Neutrophil (primary cell): ENCODE results near the gene TLN1.

Source experiments
- H3K27ac ChIP-seq: fragments of 200-600 bp; sonication (generic); 2 replicates; pipeline ENCODE4 v1.5.1; 2016; ENCODE audit warnings: mild to moderate bottlenecking, moderate library complexity
- H3K27me3 ChIP-seq: fragments of 200-600 bp; sonication (generic); 2 replicates; pipeline ENCODE4 v1.6.0; 2016; ENCODE audit warnings: mild to moderate bottlenecking
- H3K36me3 ChIP-seq: fragments of 200-600 bp; sonication (generic); 2 replicates; pipeline ENCODE4 v1.5.1; 2017
- H3K4me1 ChIP-seq, 2 experiments: fragments of 200-600 bp in 1 of 2; sonication (generic) in 1 of 2; 1 replicate in 1 of 2; 2 replicates in 1 of 2; pipeline versions ENCODE4 v1.5.1 to v1.6.1; 2013 to 2016; ENCODE audit warnings: low read depth in 1 of 2, low read length in 1 of 2, mild to moderate bottlenecking in 1 of 2, moderate library complexity in 1 of 2; ENCODE audit not compliant: control insufficient read depth in 1 of 2, insufficient read depth in 1 of 2
- H3K4me3 ChIP-seq, 2 experiments: fragments of 200-600 bp in 1 of 2; sonication (generic) in 1 of 2; 1 replicate in 1 of 2; 2 replicates in 1 of 2; pipeline ENCODE4 v1.5.1; 2013 to 2016; ENCODE audit warnings: low read depth in 1 of 2, low read length in 1 of 2, mild to moderate bottlenecking in 1 of 2, moderate library complexity in 1 of 2
- H3K9me3 ChIP-seq: fragments of 200-600 bp; sonication (generic); 2 replicates; pipeline ENCODE4 v1.5.1; 2016
- CTCF ChIP-seq: fragments of 200-600 bp; sonication (generic); IDR thresholded peaks from 2 replicates; pipeline ENCODE4 v1.5.1; 2016; ENCODE audit warnings: antibody characterized with exemption

Gene TLN1

DNA sequence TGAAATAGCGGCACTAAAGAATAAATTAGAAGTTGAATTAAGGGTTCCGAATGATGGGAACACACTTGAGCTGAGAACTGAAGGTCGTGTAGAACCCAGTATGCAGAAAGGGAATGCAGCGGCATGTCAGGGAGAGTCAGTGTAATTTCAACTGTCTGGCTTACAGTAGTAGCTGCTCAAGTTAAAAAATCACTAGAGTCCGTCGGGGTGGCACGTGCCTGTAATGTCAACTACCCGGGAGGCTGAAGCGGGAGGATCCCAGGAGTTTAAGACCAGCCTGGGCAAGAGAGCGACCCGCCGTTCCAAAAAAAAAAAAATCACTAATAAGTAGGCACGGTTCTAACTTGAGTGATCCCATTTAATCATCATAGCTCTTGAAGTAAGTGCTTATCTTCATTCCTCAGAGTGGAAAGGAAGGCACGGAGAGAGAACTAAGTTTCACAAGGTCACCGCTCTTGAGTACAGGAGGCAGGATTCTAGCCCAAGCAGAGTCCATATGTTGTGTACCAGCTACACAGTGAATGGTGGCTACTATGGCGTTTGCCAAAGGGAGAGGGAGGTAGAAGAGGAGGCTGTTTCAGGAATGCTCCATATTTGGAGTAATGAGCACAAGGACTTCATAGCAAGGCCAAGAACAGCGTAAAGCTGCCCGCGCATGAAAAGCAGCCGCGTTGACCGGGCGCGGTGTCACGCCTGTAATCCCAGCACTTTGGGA lies 75.0 kb downstream of the TLN1 start:
- TF ChIP-seq CTCF, result no peak
- peak overlapping the region; percentile 87 for H3K27ac ChIP-seq
- no peaks in the 10 kb centered on the region for H3K36me3 ChIP-seq
- H3K4me3 ChIP-seq, result peak overlapping the region; percentile 86 to 87
- peaks cover 26 to 29% of the 10 kb centered on the region in 2 experiments for H3K4me1 ChIP-seq
- no peaks in the 10 kb centered on the region for H3K27me3 ChIP-seq
- no peaks in the 10 kb centered on the region for H3K9me3 ChIP-seq

- H3K27ac ChIP-seq, result no peak overlapping the region
- no peaks in the 10 kb centered on the region for H3K9me3 ChIP-seq
- no peak overlapping the region for H3K4me3 ChIP-seq
- TF ChIP-seq CTCF, result no peak
- no peaks in the 10 kb centered on the region for H3K36me3 ChIP-seq
- H3K4me1 ChIP-seq, result peaks cover 26 to 29% of the 10 kb centered on the region in 2 experiments
- H3K27me3 ChIP-seq, result no peaks in the 10 kb centered on the region
Observed at GRCh38 chr9:35656348-35656747, 75.6 kb downstream of the TLN1 start.

- H3K36me3 ChIP-seq, result no peaks in the 10 kb centered on the region
- peaks cover 19 to 21% of the 10 kb centered on the region in 2 experiments for H3K4me1 ChIP-seq
- H3K27me3 ChIP-seq, result no peaks in the 10 kb centered on the region
- TF ChIP-seq CTCF, result no peak
- H3K4me3 ChIP-seq, result no peak overlapping the region
- no peak overlapping the region for H3K27ac ChIP-seq
- no peaks in the 10 kb centered on the region for H3K9me3 ChIP-seq
Observed at GRCh38 chr9:35653611-35654010, 78.4 kb downstream of the TLN1 start.

DNA sequence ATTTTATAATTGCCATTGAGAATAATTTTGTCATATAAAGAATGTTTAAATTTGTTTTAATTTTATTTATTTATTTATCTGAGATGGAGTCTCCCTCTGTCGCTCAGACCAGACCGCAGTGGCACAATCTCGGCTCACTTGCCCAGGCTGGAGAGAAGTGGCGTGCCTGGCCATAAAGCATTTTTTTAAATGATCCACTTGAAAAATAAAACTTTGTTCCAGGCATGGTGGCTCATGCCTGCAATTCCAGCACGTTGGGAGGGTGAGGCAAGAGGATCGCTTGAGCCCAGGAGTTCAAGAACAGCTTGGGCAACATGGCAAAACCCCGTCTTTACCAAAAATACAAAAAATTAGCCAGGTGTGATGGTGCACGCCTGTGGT lies 79.2 kb downstream of the TLN1 start:
- H3K4me3 ChIP-seq, result no peak overlapping the region
- no peaks in the 10 kb centered on the region for H3K9me3 ChIP-seq
- H3K27ac ChIP-seq, result no peak overlapping the region
- no peak for TF ChIP-seq CTCF
- peaks cover 15% of the 10 kb centered on the region in 2 experiments for H3K4me1 ChIP-seq
- H3K36me3 ChIP-seq, result no peaks in the 10 kb centered on the region
- no peaks in the 10 kb centered on the region for H3K27me3 ChIP-seq

DNA sequence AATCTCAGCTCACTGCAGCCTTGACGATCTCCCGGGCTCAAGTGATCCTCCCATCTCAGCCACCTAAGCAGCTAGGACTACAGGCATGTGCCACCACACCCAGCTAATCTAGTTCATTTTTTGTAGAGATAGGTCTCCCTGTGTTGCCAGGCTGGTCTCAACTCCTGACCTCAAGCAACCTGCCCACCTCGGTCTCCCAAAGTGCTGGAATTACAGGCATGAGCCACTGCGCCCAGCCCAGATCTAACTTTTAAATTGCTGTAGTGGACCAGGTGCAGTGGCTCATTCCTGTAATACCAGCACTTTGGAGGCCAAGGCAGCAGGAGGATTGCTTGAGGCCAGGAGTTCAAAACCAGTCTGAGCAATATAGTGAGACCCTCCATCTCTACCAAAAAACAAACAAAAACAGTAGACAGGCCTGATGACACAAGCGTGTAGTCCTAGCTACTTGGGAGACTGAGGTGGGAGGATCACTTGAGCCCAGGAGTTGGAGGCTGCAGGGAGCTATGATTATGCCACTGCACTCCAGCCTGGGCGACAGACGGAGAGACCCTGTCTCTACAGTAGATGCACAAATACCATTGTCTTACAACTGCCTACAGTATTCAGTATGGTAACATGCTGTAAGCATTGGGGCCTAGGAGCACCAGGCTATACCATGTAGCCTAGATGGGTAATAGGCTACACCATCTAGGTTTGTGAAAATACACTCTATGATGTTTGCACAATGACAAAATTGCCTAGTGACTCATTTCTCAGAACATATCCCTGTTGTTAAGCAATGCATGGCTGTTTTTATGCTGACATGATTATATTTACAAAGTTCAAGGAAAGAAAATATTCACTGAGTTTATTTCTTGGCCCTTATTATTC lies 79.8 kb downstream of the TLN1 start:
- no peak overlapping the region for H3K27ac ChIP-seq

More for the DNA sequence above, 79.8 kb downstream of the TLN1 start:
- peaks cover 12% of the 10 kb centered on the region in 2 experiments for H3K4me1 ChIP-seq
- no peak overlapping the region for H3K4me3 ChIP-seq
- no peaks in the 10 kb centered on the region for H3K9me3 ChIP-seq
- no peaks in the 10 kb centered on the region for H3K27me3 ChIP-seq
- no peaks in the 10 kb centered on the region for H3K36me3 ChIP-seq
- no peak for TF ChIP-seq CTCF
